ENCODE results near the gene MRPL33. TPM values are rescaled to one million over a fixed set of nuclear protein-coding genes. Genes with fewer than 3 reads are reported as not detected.

Gene MRPL33
- polyA plus RNA-seq, 1 donor from 2014 or later: 406 TPM

GRCh38 chr2:27730980-27731691, 40.4 kb upstream of the MRPL33 start:
- Histone ChIP-seq H3K9me2 (ENCODE audit: insufficient read depth, low read length) (no peaks in the 10 kb centered on the region), H2AFZ (ENCODE audit: low read depth, low read length) (no peak overlapping the region), H3K36me3 (ENCODE audit: insufficient read depth, low read length) (no peaks in the 10 kb centered on the region), H3K27me3 (ENCODE audit: insufficient read depth, low read depth, low read length) (peaks cover 7% of the 10 kb centered on the region), H4K20me1 (ENCODE audit: insufficient read depth) (no peaks in the 10 kb centered on the region), H3K9ac (ENCODE audit: low read length) (no peak overlapping the region), H3K27ac (ENCODE audit: low read length) (no peak overlapping the region), H3K79me2 (replicated peaks; ENCODE audit: insufficient read depth, low read length) (no peaks in the 10 kb centered on the region), H3F3A (ENCODE audit: insufficient read depth, low read length, poor library complexity, severe bottlenecking) (no peaks in the 10 kb centered on the region), H3K9me3 (ENCODE audit: low read length) (no peaks in the 10 kb centered on the region), H3K4me3 (ENCODE audit: low read length) (no peak overlapping the region), H3K4me2 (ENCODE audit: low read length) (no peak overlapping the region)
- TF ChIP-seq RAD21 (conservative IDR thresholded peaks at IDR 0.05) (no peak), CTCF (IDR thresholded peaks at IDR 0.05; ENCODE audit: poor library complexity, severe bottlenecking) (no peak), SMC3 (conservative IDR thresholded peaks at IDR 0.05; ENCODE audit: poor library complexity) (no peak), EZH2 (IDR thresholded peaks at IDR 0.05; ENCODE audit: borderline replicate concordance, insufficient read depth, low read length, poor library complexity, severe bottlenecking) (no peak), MXI1 (conservative IDR thresholded peaks at IDR 0.05; ENCODE audit: poor library complexity, severe bottlenecking) (no peak), POLR2AphosphoS5 (IDR thresholded peaks at IDR 0.05) (no peak), EP300 (conservative IDR thresholded peaks at IDR 0.05; ENCODE audit: poor library complexity, severe bottlenecking) (no peak), TAF1 (IDR thresholded peaks at IDR 0.05; ENCODE audit: low read depth) (no peak)
- TF ChIP-seq, protein P1, sequence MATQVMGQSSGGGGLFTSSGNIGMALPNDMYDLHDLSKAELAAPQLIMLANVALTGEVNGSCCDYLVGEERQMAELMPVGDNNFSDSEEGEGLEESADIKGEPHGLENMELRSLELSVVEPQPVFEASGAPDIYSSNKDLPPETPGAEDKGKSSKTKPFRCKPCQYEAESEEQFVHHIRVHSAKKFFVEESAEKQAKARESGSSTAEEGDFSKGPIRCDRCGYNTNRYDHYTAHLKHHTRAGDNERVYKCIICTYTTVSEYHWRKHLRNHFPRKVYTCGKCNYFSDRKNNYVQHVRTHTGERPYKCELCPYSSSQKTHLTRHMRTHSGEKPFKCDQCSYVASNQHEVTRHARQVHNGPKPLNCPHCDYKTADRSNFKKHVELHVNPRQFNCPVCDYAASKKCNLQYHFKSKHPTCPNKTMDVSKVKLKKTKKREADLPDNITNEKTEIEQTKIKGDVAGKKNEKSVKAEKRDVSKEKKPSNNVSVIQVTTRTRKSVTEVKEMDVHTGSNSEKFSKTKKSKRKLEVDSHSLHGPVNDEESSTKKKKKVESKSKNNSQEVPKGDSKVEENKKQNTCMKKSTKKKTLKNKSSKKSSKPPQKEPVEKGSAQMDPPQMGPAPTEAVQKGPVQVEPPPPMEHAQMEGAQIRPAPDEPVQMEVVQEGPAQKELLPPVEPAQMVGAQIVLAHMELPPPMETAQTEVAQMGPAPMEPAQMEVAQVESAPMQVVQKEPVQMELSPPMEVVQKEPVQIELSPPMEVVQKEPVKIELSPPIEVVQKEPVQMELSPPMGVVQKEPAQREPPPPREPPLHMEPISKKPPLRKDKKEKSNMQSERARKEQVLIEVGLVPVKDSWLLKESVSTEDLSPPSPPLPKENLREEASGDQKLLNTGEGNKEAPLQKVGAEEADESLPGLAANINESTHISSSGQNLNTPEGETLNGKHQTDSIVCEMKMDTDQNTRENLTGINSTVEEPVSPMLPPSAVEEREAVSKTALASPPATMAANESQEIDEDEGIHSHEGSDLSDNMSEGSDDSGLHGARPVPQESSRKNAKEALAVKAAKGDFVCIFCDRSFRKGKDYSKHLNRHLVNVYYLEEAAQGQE (IDR thresholded peaks at IDR 0.05; ENCODE audit: borderline replicate concordance): no peak

DNA sequence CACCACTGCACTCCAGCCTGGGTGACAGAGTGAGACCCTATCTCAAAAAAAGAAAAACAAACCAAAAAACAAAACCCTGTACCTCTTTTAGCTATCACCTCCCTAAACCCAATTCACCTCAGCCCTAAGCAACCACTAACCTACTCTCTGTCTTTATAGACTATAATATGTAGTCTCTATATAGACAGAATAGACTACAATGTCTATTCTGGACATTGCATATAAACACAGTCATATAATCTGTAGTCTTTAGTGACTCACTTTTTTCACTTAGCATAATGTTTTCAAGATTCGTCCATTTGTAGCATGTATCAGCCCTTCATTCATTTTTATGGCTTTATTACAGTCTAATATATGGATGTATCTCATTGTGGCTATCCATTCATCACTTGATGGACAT, 37.2 kb upstream of the MRPL33 start:
- no peaks in the 10 kb centered on the region for H3K9me3 ChIP-seq (ENCODE audit: low read length)
- H3K9me2 ChIP-seq (ENCODE audit: insufficient read depth, low read length): no peaks in the 10 kb centered on the region
- no peak overlapping the region for H2AFZ ChIP-seq (ENCODE audit: low read depth, low read length)
- no peak overlapping the region for H3K9ac ChIP-seq (ENCODE audit: low read length)
- H3K79me2 ChIP-seq (replicated peaks; ENCODE audit: insufficient read depth, low read length): no peaks in the 10 kb centered on the region
- no peaks in the 10 kb centered on the region for H4K20me1 ChIP-seq (ENCODE audit: insufficient read depth)
- H3K4me3 ChIP-seq (ENCODE audit: low read length): no peak overlapping the region
- no peak overlapping the region for H3K4me2 ChIP-seq (ENCODE audit: low read length)
- H3F3A ChIP-seq (ENCODE audit: insufficient read depth, low read length, poor library complexity, severe bottlenecking): no peaks in the 10 kb centered on the region
- peaks cover 7% of the 10 kb centered on the region for H3K27me3 ChIP-seq (ENCODE audit: insufficient read depth, low read depth, low read length)
- H3K36me3 ChIP-seq (ENCODE audit: insufficient read depth, low read length): no peaks in the 10 kb centered on the region
- TF ChIP-seq, protein P1 (IDR thresholded peaks at IDR 0.05; ENCODE audit: borderline replicate concordance): no peak
- TF ChIP-seq CTCF (IDR thresholded peaks at IDR 0.05; ENCODE audit: poor library complexity, severe bottlenecking) (no peak), RAD21 (conservative IDR thresholded peaks at IDR 0.05) (no peak), SMC3 (conservative IDR thresholded peaks at IDR 0.05; ENCODE audit: poor library complexity) (no peak), TAF1 (IDR thresholded peaks at IDR 0.05; ENCODE audit: low read depth) (no peak), MXI1 (conservative IDR thresholded peaks at IDR 0.05; ENCODE audit: poor library complexity, severe bottlenecking) (no peak), POLR2AphosphoS5 (IDR thresholded peaks at IDR 0.05) (no peak), EZH2 (IDR thresholded peaks at IDR 0.05; ENCODE audit: borderline replicate concordance, insufficient read depth, low read length, poor library complexity, severe bottlenecking) (no peak), EP300 (conservative IDR thresholded peaks at IDR 0.05; ENCODE audit: poor library complexity, severe bottlenecking) (no peak)
- no peak overlapping the region for H3K27ac ChIP-seq (ENCODE audit: low read length)

Data from neural cell (in vitro differentiated cells).